ENCODE measurements around the gene ACAN.

Gene ACAN

GRCh38 chr15:88901508-88902220, 98.4 kb downstream of the ACAN start:
- no peak overlapping the region for H3K4me3 ChIP-seq (ENCODE audit: low read depth, low read length)
- no peak for TF ChIP-seq POLR2A (IDR thresholded peaks at IDR 0.05; ENCODE audit: extremely low read depth, insufficient read length)
- TF ChIP-seq MAX (IDR thresholded peaks at IDR 0.05; ENCODE audit: low read depth, low read length) = no peak
- TF ChIP-seq CTCF (IDR thresholded peaks at IDR 0.05; ENCODE audit: low read depth, low read length) = no peak
- no peak for TF ChIP-seq MYC (IDR thresholded peaks at IDR 0.05; ENCODE audit: low read depth, low read length)
- DNase-seq (ENCODE audit: low read depth) = no peak

- no peak for TF ChIP-seq POLR2A (IDR thresholded peaks at IDR 0.05; ENCODE audit: extremely low read depth, insufficient read length)
- no peak for TF ChIP-seq CTCF (IDR thresholded peaks at IDR 0.05; ENCODE audit: low read depth, low read length)
- no peak for TF ChIP-seq MYC (IDR thresholded peaks at IDR 0.05; ENCODE audit: low read depth, low read length)
- no peak for TF ChIP-seq MAX (IDR thresholded peaks at IDR 0.05; ENCODE audit: low read depth, low read length)
- no peak for DNase-seq (ENCODE audit: low read depth)
- no peak overlapping the region for H3K4me3 ChIP-seq (ENCODE audit: low read depth, low read length)
Measured at GRCh38 chr15:88902221-88902835, 99.1 kb downstream of the ACAN start.

- DNase-seq (ENCODE audit: low read depth) = no peak
- TF ChIP-seq MAX (IDR thresholded peaks at IDR 0.05; ENCODE audit: low read depth, low read length) (no peak), MYC (IDR thresholded peaks at IDR 0.05; ENCODE audit: low read depth, low read length) (no peak), POLR2A (IDR thresholded peaks at IDR 0.05; ENCODE audit: extremely low read depth, insufficient read length) (no peak), CTCF (IDR thresholded peaks at IDR 0.05; ENCODE audit: low read depth, low read length) (no peak)
- no peak overlapping the region for H3K4me3 ChIP-seq (ENCODE audit: low read depth, low read length)
Measured at GRCh38 chr15:88902846-88903245, 99.6 kb downstream of the ACAN start.

- no peak for DNase-seq (ENCODE audit: low read depth)
- TF ChIP-seq CTCF (IDR thresholded peaks at IDR 0.05; ENCODE audit: low read depth, low read length) (no peak), POLR2A (IDR thresholded peaks at IDR 0.05; ENCODE audit: extremely low read depth, insufficient read length) (no peak), MAX (IDR thresholded peaks at IDR 0.05; ENCODE audit: low read depth, low read length) (no peak), MYC (IDR thresholded peaks at IDR 0.05; ENCODE audit: low read depth, low read length) (no peak)
- no peak overlapping the region for H3K4me3 ChIP-seq (ENCODE audit: low read depth, low read length)
Measured at GRCh38 chr15:88904257-88904623, 101.0 kb downstream of the ACAN start.

- DNase-seq (ENCODE audit: low read depth) = peak; percentile 76
- TF ChIP-seq MYC (IDR thresholded peaks at IDR 0.05; ENCODE audit: low read depth, low read length) (no peak), POLR2A (IDR thresholded peaks at IDR 0.05; ENCODE audit: extremely low read depth, insufficient read length) (no peak), CTCF (IDR thresholded peaks at IDR 0.05; ENCODE audit: low read depth, low read length) (peak; percentile 98), MAX (IDR thresholded peaks at IDR 0.05; ENCODE audit: low read depth, low read length) (no peak)
- H3K4me3 ChIP-seq (ENCODE audit: low read depth, low read length) = no peak overlapping the region
Measured at GRCh38 chr15:88904624-88905327, 101.5 kb downstream of the ACAN start.
